K562 (cell line): ENCODE measurements around the gene NT5C1B.

ENCODE experiments used
- HNRNPLL ChIP-seq: fragments of 200-400 bp; formaldehyde crosslinking; IDR thresholded peaks from 2 replicates; pipeline ENCODE4 v1.6.1; 2017; ENCODE audit warnings: low read length, low read depth, mild to moderate bottlenecking; ENCODE audit not compliant: poor library complexity, severe bottlenecking
- MYBL2 ChIP-seq, 2 experiments: fragments of 450-650 bp in 1 of 2; sonication (generic) in 1 of 2; formaldehyde crosslinking in 1 of 2; IDR thresholded peaks; 2 replicates each; pipeline versions ENCODE4 v1.6.1 to v1.8.1; 2017 to 2022; ENCODE audit warnings: borderline replicate concordance in 1 of 2, inconsistent platforms in 1 of 2, low read depth in 1 of 2, mild to moderate bottlenecking in 1 of 2, missing genetic modification reagents in 1 of 2, moderate library complexity in 1 of 2
- NFATC3 ChIP-seq: fragments of 450-650 bp; IDR thresholded peaks from 2 replicates; pipeline ENCODE4 v1.6.1; 2017; ENCODE audit warnings: mild to moderate bottlenecking
- PTTG1 ChIP-seq: fragments of 450-650 bp; IDR thresholded peaks from 2 replicates; pipeline ENCODE4 v1.6.1; 2016; ENCODE audit warnings: low read depth, mild to moderate bottlenecking, missing genetic modification characterization, missing compliant biosample characterization
- ZBED1 ChIP-seq: IDR thresholded peaks from 2 replicates; pipeline ENCODE4 v1.6.1; 2014
- ZBTB7A ChIP-seq: IDR thresholded peaks from 2 replicates; pipeline ENCODE4 v1.6.1; 2011; ENCODE audit warnings: low read depth, mild to moderate bottlenecking, low read length, moderate library complexity, borderline replicate concordance; ENCODE audit not compliant: control insufficient read depth
- TF ChIP-seq, protein P1 (sequence below), 2 experiments: IDR thresholded peaks; 2 replicates each; pipeline ENCODE4 v1.6.1; 2011; ENCODE audit warnings: borderline replicate concordance in 1 of 2, control low read depth in 1 of 2, low read depth in 1 of 2, low read length in 1 of 2, mild to moderate bottlenecking in 1 of 2, mixed read lengths in 1 of 2, moderate library complexity in 1 of 2; ENCODE audit not compliant: insufficient read depth in 1 of 2, insufficient read length in 1 of 2, poor library complexity in 1 of 2, severe bottlenecking in 1 of 2; ENCODE audit errors: extremely low read depth in 1 of 2
- TF ChIP-seq, protein P2 (sequence below): sonication (generic); formaldehyde crosslinking; IDR thresholded peaks from 2 replicates; pipeline ENCODE4 v1.8.1; 2022; ENCODE audit warnings: missing genetic modification reagents
- TF ChIP-seq, protein P3 (sequence below), 3 experiments: IDR thresholded peaks in 2 of 3; conservative IDR thresholded peaks in 1 of 3; 2 replicates each; pipeline ENCODE4 v1.5.1; 2011 to 2012; ENCODE audit warnings: low read length in 3 of 3, mild to moderate bottlenecking in 3 of 3, control low read depth in 2 of 3, improper control_type of control experiment in 1 of 3, inconsistent platforms in 1 of 3, low read depth in 1 of 3, mixed read lengths in 1 of 3, moderate library complexity in 1 of 3; ENCODE audit not compliant: insufficient read depth in 2 of 3
- TF ChIP-seq, protein P4 (sequence below): fragments of 450-650 bp; IDR thresholded peaks from 2 replicates; pipeline ENCODE4 v1.6.1; 2014; ENCODE audit warnings: low read depth, mild to moderate bottlenecking, moderate library complexity, borderline replicate concordance

DNA sequence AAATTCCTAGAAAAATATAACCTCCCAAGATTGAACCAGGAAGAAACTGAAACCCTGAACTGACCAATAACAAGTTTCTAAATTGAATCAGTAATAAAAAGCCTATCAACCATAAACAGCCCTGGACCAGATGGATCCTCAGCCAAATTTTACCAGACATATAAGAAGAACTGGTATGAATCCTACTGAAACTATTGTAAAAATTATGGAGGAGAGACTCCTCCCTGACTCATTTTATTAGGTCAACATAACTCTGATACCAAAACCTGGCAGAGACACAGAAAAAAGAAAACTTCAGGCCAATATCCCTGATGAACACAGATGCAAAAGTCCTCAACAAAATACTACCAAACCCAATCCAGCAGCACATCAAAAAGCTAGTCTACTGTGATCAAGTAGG is 11.3 kb downstream of the NT5C1B start:
- no peak for TF ChIP-seq MYBL2 (IDR thresholded peaks at IDR 0.05; ENCODE audit: low read depth)
- no peak for TF ChIP-seq MYBL2 (CRISPR knock-in tag; IDR thresholded peaks at IDR 0.05; ENCODE audit: borderline replicate concordance)
- TF ChIP-seq ZBED1, result no peak
- TF ChIP-seq, protein P1, sequence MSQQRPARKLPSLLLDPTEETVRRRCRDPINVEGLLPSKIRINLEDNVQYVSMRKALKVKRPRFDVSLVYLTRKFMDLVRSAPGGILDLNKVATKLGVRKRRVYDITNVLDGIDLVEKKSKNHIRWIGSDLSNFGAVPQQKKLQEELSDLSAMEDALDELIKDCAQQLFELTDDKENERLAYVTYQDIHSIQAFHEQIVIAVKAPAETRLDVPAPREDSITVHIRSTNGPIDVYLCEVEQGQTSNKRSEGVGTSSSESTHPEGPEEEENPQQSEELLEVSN (IDR thresholded peaks at IDR 0.05; ENCODE audit: borderline replicate concordance in 1 of 2, extremely low read depth in 1 of 2, insufficient read depth in 1 of 2, insufficient read length in 1 of 2, low read depth in 1 of 2, low read length in 1 of 2, poor library complexity in 1 of 2, severe bottlenecking in 1 of 2), result no peak
- TF ChIP-seq PTTG1, result no peak
- TF ChIP-seq, protein P2, sequence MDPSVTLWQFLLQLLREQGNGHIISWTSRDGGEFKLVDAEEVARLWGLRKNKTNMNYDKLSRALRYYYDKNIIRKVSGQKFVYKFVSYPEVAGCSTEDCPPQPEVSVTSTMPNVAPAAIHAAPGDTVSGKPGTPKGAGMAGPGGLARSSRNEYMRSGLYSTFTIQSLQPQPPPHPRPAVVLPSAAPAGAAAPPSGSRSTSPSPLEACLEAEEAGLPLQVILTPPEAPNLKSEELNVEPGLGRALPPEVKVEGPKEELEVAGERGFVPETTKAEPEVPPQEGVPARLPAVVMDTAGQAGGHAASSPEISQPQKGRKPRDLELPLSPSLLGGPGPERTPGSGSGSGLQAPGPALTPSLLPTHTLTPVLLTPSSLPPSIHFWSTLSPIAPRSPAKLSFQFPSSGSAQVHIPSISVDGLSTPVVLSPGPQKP (CRISPR knock-in tag), result no peak
- no peak for TF ChIP-seq HNRNPLL
- TF ChIP-seq, protein P3, sequence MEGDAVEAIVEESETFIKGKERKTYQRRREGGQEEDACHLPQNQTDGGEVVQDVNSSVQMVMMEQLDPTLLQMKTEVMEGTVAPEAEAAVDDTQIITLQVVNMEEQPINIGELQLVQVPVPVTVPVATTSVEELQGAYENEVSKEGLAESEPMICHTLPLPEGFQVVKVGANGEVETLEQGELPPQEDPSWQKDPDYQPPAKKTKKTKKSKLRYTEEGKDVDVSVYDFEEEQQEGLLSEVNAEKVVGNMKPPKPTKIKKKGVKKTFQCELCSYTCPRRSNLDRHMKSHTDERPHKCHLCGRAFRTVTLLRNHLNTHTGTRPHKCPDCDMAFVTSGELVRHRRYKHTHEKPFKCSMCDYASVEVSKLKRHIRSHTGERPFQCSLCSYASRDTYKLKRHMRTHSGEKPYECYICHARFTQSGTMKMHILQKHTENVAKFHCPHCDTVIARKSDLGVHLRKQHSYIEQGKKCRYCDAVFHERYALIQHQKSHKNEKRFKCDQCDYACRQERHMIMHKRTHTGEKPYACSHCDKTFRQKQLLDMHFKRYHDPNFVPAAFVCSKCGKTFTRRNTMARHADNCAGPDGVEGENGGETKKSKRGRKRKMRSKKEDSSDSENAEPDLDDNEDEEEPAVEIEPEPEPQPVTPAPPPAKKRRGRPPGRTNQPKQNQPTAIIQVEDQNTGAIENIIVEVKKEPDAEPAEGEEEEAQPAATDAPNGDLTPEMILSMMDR (IDR thresholded peaks at IDR 0.05 in 2 of 3, conservative IDR thresholded peaks at IDR 0.05 in 1 of 3; ENCODE audit: insufficient read depth in 2 of 3, low read depth in 1 of 3, low read length in 3 of 3), result no peak
- TF ChIP-seq ZBTB7A, result no peak
- TF ChIP-seq, protein P4, sequence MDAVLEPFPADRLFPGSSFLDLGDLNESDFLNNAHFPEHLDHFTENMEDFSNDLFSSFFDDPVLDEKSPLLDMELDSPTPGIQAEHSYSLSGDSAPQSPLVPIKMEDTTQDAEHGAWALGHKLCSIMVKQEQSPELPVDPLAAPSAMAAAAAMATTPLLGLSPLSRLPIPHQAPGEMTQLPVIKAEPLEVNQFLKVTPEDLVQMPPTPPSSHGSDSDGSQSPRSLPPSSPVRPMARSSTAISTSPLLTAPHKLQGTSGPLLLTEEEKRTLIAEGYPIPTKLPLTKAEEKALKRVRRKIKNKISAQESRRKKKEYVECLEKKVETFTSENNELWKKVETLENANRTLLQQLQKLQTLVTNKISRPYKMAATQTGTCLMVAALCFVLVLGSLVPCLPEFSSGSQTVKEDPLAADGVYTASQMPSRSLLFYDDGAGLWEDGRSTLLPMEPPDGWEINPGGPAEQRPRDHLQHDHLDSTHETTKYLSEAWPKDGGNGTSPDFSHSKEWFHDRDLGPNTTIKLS, result no peak
- no peak for TF ChIP-seq NFATC3
